ENCODE results near the gene ADAMTS2.

ADAMTS2 gene

DNA sequence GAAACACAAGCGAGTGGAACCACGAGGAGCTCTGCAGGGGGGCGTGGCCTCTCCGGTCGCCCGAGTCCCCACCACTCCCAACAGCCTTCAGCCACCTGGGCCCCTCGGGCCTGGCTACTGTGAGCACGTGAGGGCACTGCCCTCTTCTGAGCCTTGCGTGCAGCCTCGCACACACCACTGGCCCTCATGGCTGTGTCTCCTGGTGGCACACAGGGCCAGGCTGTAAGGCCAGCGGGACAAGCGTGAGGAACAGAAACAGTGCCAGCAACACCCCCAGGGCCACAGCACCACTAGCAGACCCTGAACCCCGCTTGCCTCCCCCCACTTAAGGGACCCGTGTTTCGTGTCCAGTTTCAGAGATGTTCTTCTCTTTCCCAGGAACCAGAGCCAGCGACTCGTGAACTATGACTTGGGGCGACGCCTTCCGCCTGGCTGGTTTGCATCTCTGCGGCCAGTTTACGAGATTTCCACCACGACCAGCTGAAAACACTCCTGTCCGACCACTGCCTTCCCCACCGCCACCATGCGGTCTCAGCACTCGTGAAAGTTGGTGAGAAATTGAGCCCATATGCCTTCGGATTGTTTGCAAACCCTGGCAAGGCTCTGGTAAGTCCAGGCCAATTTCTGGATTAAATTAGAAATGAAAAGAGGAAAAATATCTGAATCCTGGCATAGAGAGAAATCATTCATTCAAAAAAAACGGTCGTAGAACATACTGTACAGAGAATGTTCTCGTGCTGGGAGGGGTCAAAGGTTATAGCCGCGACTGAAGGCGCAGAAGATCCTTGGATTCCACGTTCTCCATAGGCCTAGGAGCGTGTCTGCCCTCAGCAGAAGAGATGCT is 149.5 kb downstream of the ADAMTS2 start:
- Mint-ChIP-seq H3K27me3 (no peaks in the 10 kb centered on the region), H3K9me3 (no peaks in the 10 kb centered on the region), H3K4me3 (no peak overlapping the region), H3K4me1 (no peaks in the 10 kb centered on the region), H3K36me3 (no peaks in the 10 kb centered on the region), H3K27ac (no peak overlapping the region)
- DNase-seq (ENCODE audit: low spot score in 2 of 2) (no peak), ATAC-seq (ENCODE audit: low read depth) (no peak)

DNA sequence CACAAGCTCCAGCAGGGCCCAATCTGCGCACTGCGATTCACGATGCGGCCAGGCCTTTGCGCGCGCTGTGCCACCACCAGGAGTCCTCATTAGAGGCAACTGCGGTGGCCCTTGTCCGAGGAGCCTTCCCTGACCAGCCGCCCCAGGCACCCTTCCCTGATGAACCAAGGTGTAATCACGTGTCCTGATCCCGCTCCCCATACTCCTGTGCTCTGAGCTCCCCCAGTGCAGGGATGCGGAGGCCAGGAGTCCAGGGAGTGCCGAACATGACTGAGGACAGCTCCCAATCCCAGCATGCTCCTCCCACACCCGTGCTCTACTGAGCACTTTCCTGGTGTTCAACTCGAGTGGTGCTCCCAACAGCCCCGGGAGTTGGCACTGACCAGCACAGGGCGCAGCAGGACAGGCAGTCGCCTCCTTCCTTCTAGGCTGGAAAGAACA is 150.3 kb downstream of the ADAMTS2 start:
- Mint-ChIP-seq H3K36me3 (no peaks in the 10 kb centered on the region), H3K4me1 (no peaks in the 10 kb centered on the region), H3K27ac (no peak overlapping the region), H3K9me3 (no peaks in the 10 kb centered on the region), H3K27me3 (no peaks in the 10 kb centered on the region), H3K4me3 (no peak overlapping the region)
- ATAC-seq (ENCODE audit: low read depth): no peak
- no peak for DNase-seq (ENCODE audit: low spot score in 2 of 2)

DNA sequence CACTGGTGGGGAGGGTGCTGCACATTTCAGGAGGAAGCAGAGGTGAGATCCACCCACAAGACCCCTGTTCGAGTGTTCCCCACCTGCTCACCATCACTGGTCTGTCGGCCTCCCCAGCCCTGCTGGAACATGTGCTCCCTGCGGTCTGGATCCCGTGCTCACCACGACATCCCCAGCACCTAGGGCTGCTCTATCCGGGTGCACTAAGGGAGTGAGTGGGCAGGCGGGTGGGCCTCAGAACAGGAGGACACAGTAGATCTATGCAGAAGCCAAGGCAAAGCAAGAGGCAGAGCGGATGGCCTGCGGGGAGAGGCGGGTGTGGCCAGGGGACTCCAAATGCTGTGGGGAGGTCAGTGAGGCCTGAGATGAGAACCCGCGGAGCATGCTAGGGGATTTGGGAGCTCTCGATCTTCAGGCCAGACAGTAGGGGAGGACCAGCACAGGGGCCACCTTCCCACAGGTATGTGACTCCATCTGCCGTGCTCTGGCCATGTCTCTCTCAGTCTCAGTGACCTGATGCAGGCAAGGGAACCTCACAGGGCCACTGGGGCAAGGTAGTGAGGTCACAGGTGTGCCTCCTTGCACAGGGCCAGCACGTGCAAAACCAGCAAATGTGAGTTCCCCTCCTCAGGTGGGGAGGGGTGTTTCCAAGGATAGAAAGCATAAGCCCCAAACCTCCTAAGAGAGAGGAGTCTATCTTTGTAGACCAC is 150.9 kb downstream of the ADAMTS2 start:
- Mint-ChIP-seq H3K4me3 (no peak overlapping the region), H3K36me3 (no peaks in the 10 kb centered on the region), H3K9me3 (no peaks in the 10 kb centered on the region), H3K4me1 (no peaks in the 10 kb centered on the region), H3K27me3 (no peaks in the 10 kb centered on the region), H3K27ac (no peak overlapping the region)
- ATAC-seq (ENCODE audit: low read depth) (no peak), DNase-seq (ENCODE audit: low spot score in 2 of 2) (no peak)

DNA sequence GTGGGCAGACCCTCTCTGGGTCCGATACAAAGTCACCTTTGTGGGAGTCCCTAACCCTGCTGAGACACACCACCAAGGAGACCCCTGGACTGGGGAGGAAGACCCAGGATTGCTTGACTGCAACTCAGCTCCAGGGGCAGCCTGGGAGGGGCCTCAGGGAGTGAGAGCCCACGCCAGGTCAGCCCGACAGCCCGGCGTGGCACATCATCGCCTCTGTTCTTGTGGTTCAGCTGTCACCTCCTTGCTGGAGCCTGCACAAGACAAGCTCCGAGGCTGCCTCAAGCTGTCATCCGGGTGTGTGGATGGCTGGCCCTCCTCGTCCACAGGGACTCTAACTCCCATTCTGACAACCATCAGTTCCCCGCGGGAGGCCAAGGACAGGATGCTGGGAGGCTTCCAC is 151.5 kb downstream of the ADAMTS2 start:
- no peak overlapping the region for H3K4me3 Mint-ChIP-seq
- H3K4me1 Mint-ChIP-seq: no peaks in the 10 kb centered on the region
- ATAC-seq (ENCODE audit: low read depth): no peak
- H3K27ac Mint-ChIP-seq: no peak overlapping the region
- H3K27me3 Mint-ChIP-seq: no peaks in the 10 kb centered on the region
- H3K9me3 Mint-ChIP-seq: no peaks in the 10 kb centered on the region
- no peak for DNase-seq (ENCODE audit: low spot score in 2 of 2)
- no peaks in the 10 kb centered on the region for H3K36me3 Mint-ChIP-seq

DNA sequence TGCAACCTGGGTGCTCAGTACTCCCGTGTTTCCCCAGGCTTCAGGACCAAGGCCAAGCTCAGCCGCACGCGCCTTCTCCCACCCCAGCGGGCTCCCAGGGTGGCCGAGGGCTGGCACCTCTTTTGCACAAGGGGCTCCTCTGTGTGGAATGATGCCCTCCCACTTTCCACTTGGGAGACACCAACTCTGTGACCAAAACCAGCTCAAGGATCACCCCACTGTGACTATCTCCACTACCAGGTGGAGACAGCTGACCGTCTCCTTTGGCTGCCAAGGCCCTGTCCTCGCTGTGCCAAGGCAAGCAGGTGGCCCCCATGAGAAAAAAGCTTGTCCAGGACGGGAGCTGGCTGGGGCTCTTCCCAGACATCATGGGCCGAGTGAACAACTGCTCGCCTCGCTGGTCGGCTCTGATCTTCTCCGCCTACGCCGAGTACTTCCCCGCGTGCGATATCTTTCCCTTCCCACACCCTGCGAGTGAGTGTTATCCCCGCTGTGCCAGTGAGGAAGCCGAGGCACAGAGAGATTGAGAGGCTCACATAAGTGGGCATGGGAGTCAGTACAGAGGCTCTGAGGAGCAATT is 152.3 kb downstream of the ADAMTS2 start:
- DNase-seq (ENCODE audit: low spot score in 2 of 2): no peak
- H3K4me3 Mint-ChIP-seq: no peak overlapping the region
- no peaks in the 10 kb centered on the region for H3K4me1 Mint-ChIP-seq
- no peaks in the 10 kb centered on the region for H3K27me3 Mint-ChIP-seq
- no peaks in the 10 kb centered on the region for H3K36me3 Mint-ChIP-seq
- ATAC-seq (ENCODE audit: low read depth): no peak
- H3K27ac Mint-ChIP-seq: no peak overlapping the region
- H3K9me3 Mint-ChIP-seq: no peaks in the 10 kb centered on the region

DNA sequence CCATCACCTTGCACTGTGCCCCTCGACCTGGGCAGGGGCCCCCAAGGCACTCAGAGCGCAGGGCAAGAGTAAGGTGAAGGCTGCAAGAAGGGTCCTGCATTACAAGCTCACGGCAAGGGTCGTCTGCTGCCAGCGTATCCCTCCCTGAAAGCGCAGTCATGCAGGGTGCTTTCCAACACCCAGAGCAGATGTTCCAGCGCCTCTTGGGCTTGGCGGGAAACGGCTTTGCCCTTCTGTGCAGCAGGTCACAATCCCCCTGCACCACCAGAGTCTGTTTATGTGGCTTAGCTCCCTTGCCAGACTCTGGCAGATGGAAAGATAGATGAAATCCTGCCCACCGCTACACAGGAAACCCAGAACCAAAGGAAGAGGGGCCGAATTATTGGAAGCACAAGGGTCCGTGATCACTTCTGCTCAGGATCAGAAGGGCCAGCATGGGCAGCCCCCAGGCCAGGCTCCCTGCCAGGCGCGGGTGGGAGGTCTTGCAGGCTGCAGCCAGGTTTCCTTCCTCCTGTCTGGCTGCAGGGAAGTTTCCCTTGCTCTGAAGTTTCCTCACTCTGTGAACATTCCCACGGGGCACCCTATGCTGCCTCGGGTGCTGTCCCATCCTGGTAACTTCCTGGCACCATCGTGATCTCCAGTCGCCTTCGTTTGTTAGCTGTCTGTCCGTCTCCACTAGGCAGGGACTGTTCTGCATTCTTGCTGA is 152.9 kb downstream of the ADAMTS2 start:
- no peaks in the 10 kb centered on the region for H3K9me3 Mint-ChIP-seq
- no peaks in the 10 kb centered on the region for H3K27me3 Mint-ChIP-seq
- no peaks in the 10 kb centered on the region for H3K4me1 Mint-ChIP-seq
- H3K4me3 Mint-ChIP-seq: no peak overlapping the region
- DNase-seq (ENCODE audit: low spot score in 2 of 2) (no peak), ATAC-seq (ENCODE audit: low read depth) (no peak)
- H3K36me3 Mint-ChIP-seq: no peaks in the 10 kb centered on the region
- no peak overlapping the region for H3K27ac Mint-ChIP-seq

DNA sequence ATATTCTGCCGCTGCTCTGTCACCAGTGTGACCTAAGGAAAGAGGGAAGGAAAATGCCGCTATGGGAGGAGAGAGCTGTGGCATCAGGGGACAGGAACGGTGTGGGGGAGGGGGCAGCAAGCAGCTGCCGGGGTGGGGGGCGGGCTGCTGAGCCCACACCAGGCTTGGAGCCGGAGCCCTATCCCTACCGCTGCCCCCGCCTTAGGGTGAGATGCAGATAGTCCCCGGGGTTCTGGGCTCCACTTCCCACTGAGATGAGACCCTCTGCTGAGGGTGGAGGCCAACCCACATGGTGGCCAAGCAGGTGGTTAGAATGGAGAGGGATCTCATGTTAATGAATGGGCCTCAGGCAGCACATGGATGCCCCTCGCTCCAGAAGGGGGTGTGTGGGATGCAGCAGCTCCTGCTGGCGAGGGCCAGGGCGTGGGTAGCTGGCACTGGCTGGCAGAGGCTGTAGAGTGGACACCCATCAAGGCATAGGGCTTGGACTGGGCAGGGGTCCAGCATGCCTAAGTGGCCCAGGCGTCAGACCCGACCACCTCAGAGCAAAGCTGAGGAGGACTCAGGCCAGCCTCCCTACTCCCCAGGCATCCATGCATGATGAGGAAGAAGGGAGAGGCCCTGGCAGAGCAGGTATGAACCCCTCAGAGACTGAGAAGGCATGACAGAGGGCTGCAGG is 153.6 kb downstream of the ADAMTS2 start:
- no peak for DNase-seq (ENCODE audit: low spot score in 2 of 2)
- no peak overlapping the region for H3K27ac Mint-ChIP-seq
- no peaks in the 10 kb centered on the region for H3K4me1 Mint-ChIP-seq
- peaks cover 3% of the 10 kb centered on the region for H3K27me3 Mint-ChIP-seq
- no peak overlapping the region for H3K4me3 Mint-ChIP-seq
- ATAC-seq (ENCODE audit: low read depth): no peak
- no peaks in the 10 kb centered on the region for H3K36me3 Mint-ChIP-seq
- no peaks in the 10 kb centered on the region for H3K9me3 Mint-ChIP-seq

DNA sequence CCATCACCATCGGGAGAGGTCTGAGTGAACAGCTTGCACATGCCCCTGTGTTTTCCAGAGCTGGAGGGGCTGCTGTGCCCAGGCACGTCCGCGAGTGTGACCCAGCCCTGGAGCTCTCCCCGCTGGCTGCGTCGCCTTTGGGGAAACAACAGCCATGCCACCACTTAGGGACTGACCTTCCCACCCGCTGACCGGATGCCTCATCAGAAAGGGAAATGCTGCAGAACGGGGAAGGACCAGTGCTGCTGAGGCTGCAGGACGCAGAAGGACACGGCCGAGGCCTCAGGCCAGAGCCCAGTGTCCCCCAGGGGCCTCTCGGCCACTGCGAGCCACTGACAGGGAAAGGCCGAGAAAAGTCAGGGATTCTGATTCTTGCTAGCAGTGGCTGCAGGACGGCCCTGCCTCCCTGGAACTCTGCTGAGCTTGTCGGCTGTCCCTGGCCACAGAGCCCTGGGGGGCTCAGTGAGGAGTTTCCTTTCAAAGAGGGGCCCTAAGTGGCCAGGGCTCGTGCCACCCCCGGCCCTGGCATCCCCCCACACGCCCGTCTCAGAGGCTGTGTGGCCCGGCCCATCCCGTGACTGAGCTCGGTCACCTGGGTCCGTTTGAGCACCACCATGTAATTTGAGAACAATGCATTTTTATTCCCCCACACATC is 154.3 kb downstream of the ADAMTS2 start:
- H3K36me3 Mint-ChIP-seq: no peaks in the 10 kb centered on the region
- peaks cover 3% of the 10 kb centered on the region for H3K27me3 Mint-ChIP-seq
- no peaks in the 10 kb centered on the region for H3K4me1 Mint-ChIP-seq
- H3K27ac Mint-ChIP-seq: no peak overlapping the region
- H3K4me3 Mint-ChIP-seq: no peak overlapping the region
- no peak for ATAC-seq (ENCODE audit: low read depth)
- no peaks in the 10 kb centered on the region for H3K9me3 Mint-ChIP-seq
- no peak for DNase-seq (ENCODE audit: low spot score in 2 of 2)

DNA sequence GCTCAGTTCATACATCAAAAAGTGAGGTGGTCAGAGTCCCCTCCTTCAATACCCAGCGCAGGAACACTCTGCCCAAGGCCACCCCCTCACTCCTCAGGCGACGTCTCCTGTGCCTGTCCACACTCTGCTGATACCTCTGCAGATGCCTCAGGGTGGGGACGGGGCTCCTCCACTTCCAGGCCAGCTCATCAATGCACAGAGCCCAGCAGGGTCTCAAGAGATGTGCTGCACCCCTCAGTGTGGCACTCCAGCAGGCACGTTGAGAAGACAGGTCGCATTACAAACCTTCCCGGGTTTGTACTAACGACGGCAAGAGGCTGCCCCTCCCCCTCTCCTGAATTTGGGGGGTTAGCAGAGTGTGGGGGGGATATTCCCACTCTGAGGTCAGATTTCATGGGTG is 156.6 kb downstream of the ADAMTS2 start:
- DNase-seq (ENCODE audit: low spot score in 2 of 2) (no peak), ATAC-seq (ENCODE audit: low read depth) (no peak)
- Mint-ChIP-seq H3K9me3 (no peaks in the 10 kb centered on the region), H3K4me3 (no peak overlapping the region), H3K27ac (no peak overlapping the region), H3K4me1 (no peaks in the 10 kb centered on the region), H3K27me3 (peaks cover 10% of the 10 kb centered on the region), H3K36me3 (no peaks in the 10 kb centered on the region)

DNA sequence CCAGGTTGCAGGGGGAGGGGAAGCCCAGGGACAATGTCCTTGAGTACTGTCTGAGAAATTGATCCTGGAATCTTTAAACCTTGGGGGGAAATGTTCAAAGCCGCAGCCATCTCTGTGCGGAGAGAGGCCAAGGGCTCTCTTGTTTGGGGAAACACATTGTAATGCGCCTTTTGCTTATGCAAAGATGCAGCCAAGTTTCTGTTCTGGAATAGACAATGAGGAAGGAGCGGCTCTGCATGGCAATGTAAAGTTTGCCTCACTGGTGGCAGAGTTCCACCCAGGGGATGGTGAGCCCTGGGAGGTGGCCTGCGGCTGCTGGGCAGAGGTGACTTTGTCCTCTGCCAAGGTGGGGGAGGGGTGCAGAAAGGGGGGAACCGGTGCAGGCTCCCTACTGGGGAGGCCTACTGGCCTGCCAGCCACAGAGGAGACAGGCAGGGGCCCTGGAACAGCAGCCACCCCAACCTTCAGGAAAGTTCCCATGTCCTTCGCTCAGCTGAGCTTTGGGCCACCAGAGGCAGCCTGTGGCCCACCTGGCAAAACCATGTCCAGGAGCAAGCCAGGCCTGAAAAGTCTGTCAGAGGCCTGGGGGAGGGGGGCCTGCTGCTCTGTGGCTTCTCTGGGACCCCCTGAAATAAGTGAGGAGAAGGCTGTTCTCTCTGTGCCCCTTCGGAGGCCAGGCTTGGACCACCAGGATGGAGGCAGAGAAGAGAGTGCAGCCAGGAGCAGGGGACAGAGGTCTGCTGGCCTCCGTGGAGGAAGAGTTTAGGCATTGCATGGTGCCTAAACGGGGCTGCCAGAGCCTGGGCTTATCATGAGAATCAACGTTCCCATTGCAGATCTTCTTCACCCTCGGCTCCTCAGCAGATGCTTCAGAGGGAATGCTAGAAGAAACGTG is 157.3 kb downstream of the ADAMTS2 start:
- H3K36me3 Mint-ChIP-seq: no peaks in the 10 kb centered on the region
- H3K27me3 Mint-ChIP-seq: peaks cover 12% of the 10 kb centered on the region
- DNase-seq (ENCODE audit: low spot score in 2 of 2): no peak
- no peak overlapping the region for H3K27ac Mint-ChIP-seq
- H3K4me1 Mint-ChIP-seq: no peaks in the 10 kb centered on the region
- ATAC-seq (ENCODE audit: low read depth): no peak
- H3K9me3 Mint-ChIP-seq: no peaks in the 10 kb centered on the region
- no peak overlapping the region for H3K4me3 Mint-ChIP-seq

DNA sequence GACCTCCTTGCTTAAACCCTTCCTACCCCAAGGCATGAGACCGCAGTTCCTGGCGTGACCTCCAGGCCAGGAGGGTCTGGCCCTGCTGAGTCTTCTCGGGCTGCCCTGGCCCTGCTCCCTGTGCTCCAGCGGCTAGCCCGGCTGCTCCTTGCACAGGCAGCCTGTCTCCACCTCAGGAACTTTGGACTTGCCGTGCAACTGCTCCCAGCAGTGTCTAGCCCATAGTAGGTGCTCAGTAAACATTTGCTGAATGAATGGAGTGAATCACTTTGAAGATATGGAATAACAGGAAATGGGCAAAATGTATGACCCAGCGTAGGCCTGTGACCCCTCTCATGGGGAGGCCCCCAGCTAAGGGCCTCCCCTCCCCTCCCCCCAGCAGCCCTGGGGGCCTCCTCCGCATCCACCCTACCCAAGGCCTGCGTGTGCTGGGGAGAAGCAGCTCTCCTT is 158.0 kb downstream of the ADAMTS2 start:
- H3K27me3 Mint-ChIP-seq: peaks cover 12% of the 10 kb centered on the region
- no peak for DNase-seq (ENCODE audit: low spot score in 2 of 2)
- H3K9me3 Mint-ChIP-seq: no peaks in the 10 kb centered on the region
- no peaks in the 10 kb centered on the region for H3K36me3 Mint-ChIP-seq
- no peak overlapping the region for H3K27ac Mint-ChIP-seq
- no peak overlapping the region for H3K4me3 Mint-ChIP-seq
- no peaks in the 10 kb centered on the region for H3K4me1 Mint-ChIP-seq
- no peak for ATAC-seq (ENCODE audit: low read depth)

DNA sequence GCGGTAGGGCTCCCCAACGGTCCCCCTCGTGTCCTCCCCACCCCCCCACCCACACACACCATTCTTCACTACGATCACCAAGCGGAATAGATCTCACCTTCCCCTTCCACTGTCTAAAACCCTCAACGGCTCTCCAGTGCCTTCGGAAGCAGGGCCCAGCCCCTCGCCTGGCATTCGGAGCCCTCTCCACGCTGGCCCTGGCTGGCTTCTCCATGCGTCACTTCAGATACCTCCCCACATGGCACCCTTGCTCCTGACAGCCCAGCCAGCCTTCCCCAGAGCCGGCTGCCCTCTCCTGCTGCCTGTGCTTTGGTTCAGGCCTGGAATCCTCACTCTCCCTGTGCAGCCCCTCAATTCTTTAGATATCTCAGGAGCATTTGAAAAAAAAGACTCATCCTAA is 158.5 kb downstream of the ADAMTS2 start:
- H3K36me3 Mint-ChIP-seq: no peaks in the 10 kb centered on the region
- ATAC-seq (ENCODE audit: low read depth) (no peak), DNase-seq (ENCODE audit: low spot score in 2 of 2) (no peak)
- no peaks in the 10 kb centered on the region for H3K4me1 Mint-ChIP-seq
- no peaks in the 10 kb centered on the region for H3K9me3 Mint-ChIP-seq
- H3K4me3 Mint-ChIP-seq: no peak overlapping the region
- H3K27me3 Mint-ChIP-seq: peaks cover 14% of the 10 kb centered on the region
- no peak overlapping the region for H3K27ac Mint-ChIP-seq
